Smooth muscle cell (in vitro differentiated cells): ENCODE results near the gene SALL3. TPM values are rescaled to one million over a fixed set of nuclear protein-coding genes. Genes with fewer than 3 reads are reported as not detected.

Experiments
- DNase-seq: peaks from one replicate; lab custom pipeline; 2025; ENCODE audit not compliant: unreplicated experiment; lab: John Stamatoyannopoulos, UW
- H2AFZ ChIP-seq: fragments of 200-600 bp; sonication (generic); 2 replicates; pipeline ENCODE4 v1.6.0; 2016; ENCODE audit warnings: antibody characterized with exemption, low read depth, mild to moderate bottlenecking
- H3F3A ChIP-seq: fragments of 200-600 bp; sonication (generic); 2 replicates; pipeline ENCODE4 v1.6.0; 2017; ENCODE audit warnings: antibody characterized with exemption, low read depth
- H3K27ac ChIP-seq: fragments of 200-600 bp; sonication (generic); 2 replicates; pipeline ENCODE4 v1.5.1; 2016; ENCODE audit warnings: low read depth, mild to moderate bottlenecking
- H3K27me3 ChIP-seq: fragments of 200-600 bp; sonication (generic); 2 replicates; pipeline ENCODE4 v1.6.1; 2016; ENCODE audit warnings: low read depth, mild to moderate bottlenecking
- H3K36me3 ChIP-seq: fragments of 200-600 bp; sonication (generic); 2 replicates; pipeline ENCODE4 v1.5.1; 2016; ENCODE audit warnings: low read depth
- H3K4me1 ChIP-seq: fragments of 200-600 bp; sonication (generic); 2 replicates; pipeline ENCODE4 v1.5.1; 2016; ENCODE audit warnings: low read depth
- H3K4me2 ChIP-seq: fragments of 200-600 bp; sonication (generic); 2 replicates; pipeline ENCODE4 v1.6.0; 2016; ENCODE audit warnings: mild to moderate bottlenecking
- H3K4me3 ChIP-seq: fragments of 200-600 bp; sonication (generic); 2 replicates; pipeline ENCODE4 v1.5.1; 2016; ENCODE audit warnings: mild to moderate bottlenecking
- H3K79me2 ChIP-seq: fragments of 200-600 bp; sonication (generic); 2 replicates; pipeline ENCODE4 v1.6.0; 2016; ENCODE audit warnings: low read depth, mild to moderate bottlenecking
- H3K9ac ChIP-seq: fragments of 200-600 bp; sonication (generic); 2 replicates; pipeline ENCODE4 v1.6.0; 2016; ENCODE audit warnings: low read depth
- H3K9me3 ChIP-seq: fragments of 200-600 bp; sonication (generic); replicated peaks from 2 replicates; pipeline ENCODE4 v1.5.1; 2016; ENCODE audit warnings: low read depth
- H4K20me1 ChIP-seq: fragments of 200-600 bp; sonication (generic); 2 replicates; pipeline ENCODE4 v1.6.0; 2016; ENCODE audit warnings: low read depth
- CTCF ChIP-seq: fragments of 200-600 bp; sonication (generic); IDR thresholded peaks from 2 replicates; pipeline ENCODE4 v1.5.1; 2017; ENCODE audit warnings: borderline replicate concordance, mild to moderate bottlenecking, antibody characterized with exemption; ENCODE audit not compliant: insufficient read depth, poor library complexity, severe bottlenecking
- WGBS: methylation state at CpG from one replicate; pipeline ENCODE4 v1.1.7; 2016; ENCODE audit warnings: low lambda C conversion rate; 5-methylcytosine and 5-hydroxymethylcytosine counted together
- polyA plus RNA-seq: library from polyadenylated mRNA; unstranded; fragments of >200 nt; fragmentation: Nextera tagmentation; extraction: Ambion mirVana; gene quantifications from 2 replicates; pipeline ENCODE4 v1.2.1, GENCODE V29; 2016
- total RNA-seq: library from RNA; depleted of rRNA; stranded (reverse); fragments of >200 nt; gene quantifications from 2 replicates; pipeline ENCODE4 v1.2.3, GENCODE V29; 2014

SALL3 gene
- total and polyA plus RNA-seq, 2 experiments from 2014 or later, result 0.81 to 1.00 TPM

- WGBS, result 94% methylated on average over 13 of the region's 13 CpGs
- no peak overlapping the region for H3K27ac ChIP-seq
- H3K9ac ChIP-seq, result no peak overlapping the region
- H3K4me1 ChIP-seq, result no peaks in the 10 kb centered on the region
- no peaks in the 10 kb centered on the region for H4K20me1 ChIP-seq
- H3K9me3 ChIP-seq, result no peaks in the 10 kb centered on the region
- no peak overlapping the region for H2AFZ ChIP-seq
- H3K79me2 ChIP-seq, result no peaks in the 10 kb centered on the region
- H3K36me3 ChIP-seq, result no peaks in the 10 kb centered on the region
- no peak for TF ChIP-seq CTCF
- no peak for DNase-seq
- H3K4me3 ChIP-seq, result no peak overlapping the region
- H3K27me3 ChIP-seq, result no peaks in the 10 kb centered on the region
- H3F3A ChIP-seq, result no peaks in the 10 kb centered on the region
- H3K4me2 ChIP-seq, result no peak overlapping the region
These were observed 21.4 kb downstream of the SALL3 start for GRCh38 chr18:79000997-79001396.

GRCh38 chr18:79005653-79006052 is 26.0 kb downstream of the SALL3 start:
- Histone ChIP-seq H3K9ac (no peak overlapping the region), H3K27ac (no peak overlapping the region), H3K4me1 (no peaks in the 10 kb centered on the region), H2AFZ (no peak overlapping the region), H3K9me3 (no peaks in the 10 kb centered on the region), H3K79me2 (no peaks in the 10 kb centered on the region), H3K27me3 (no peaks in the 10 kb centered on the region), H4K20me1 (no peaks in the 10 kb centered on the region), H3K4me2 (no peak overlapping the region), H3K36me3 (no peaks in the 10 kb centered on the region), H3K4me3 (no peak overlapping the region), H3F3A (no peaks in the 10 kb centered on the region)
- WGBS, result 96% methylated on average over 25 of the region's 28 CpGs
- DNase-seq, result no peak
- no peak for TF ChIP-seq CTCF

GRCh38 chr18:79006106-79006795 is 26.6 kb downstream of the SALL3 start:
- H3K27me3 ChIP-seq, result no peaks in the 10 kb centered on the region
- no peaks in the 10 kb centered on the region for H3K4me1 ChIP-seq
- H4K20me1 ChIP-seq, result no peaks in the 10 kb centered on the region
- no peaks in the 10 kb centered on the region for H3K79me2 ChIP-seq
- 98% methylated on average over 63 of the region's 67 CpGs for WGBS
- H3K9me3 ChIP-seq, result no peaks in the 10 kb centered on the region
- no peak for DNase-seq
- H3F3A ChIP-seq, result no peaks in the 10 kb centered on the region
- H3K36me3 ChIP-seq, result no peaks in the 10 kb centered on the region
- H3K9ac ChIP-seq, result no peak overlapping the region
- no peak overlapping the region for H3K4me3 ChIP-seq
- H2AFZ ChIP-seq, result no peak overlapping the region
- H3K4me2 ChIP-seq, result no peak overlapping the region
- TF ChIP-seq CTCF, result no peak
- H3K27ac ChIP-seq, result no peak overlapping the region

- WGBS, result 94% methylated on average over 9 of the region's 9 CpGs
- no peak for DNase-seq
- no peak overlapping the region for H2AFZ ChIP-seq
- no peaks in the 10 kb centered on the region for H3K79me2 ChIP-seq
- H3K9me3 ChIP-seq, result no peaks in the 10 kb centered on the region
- no peaks in the 10 kb centered on the region for H3F3A ChIP-seq
- H4K20me1 ChIP-seq, result no peaks in the 10 kb centered on the region
- no peaks in the 10 kb centered on the region for H3K27me3 ChIP-seq
- no peak overlapping the region for H3K9ac ChIP-seq
- TF ChIP-seq CTCF, result no peak
- H3K27ac ChIP-seq, result no peak overlapping the region
- H3K4me1 ChIP-seq, result no peaks in the 10 kb centered on the region
- no peak overlapping the region for H3K4me3 ChIP-seq
- no peak overlapping the region for H3K4me2 ChIP-seq
- no peaks in the 10 kb centered on the region for H3K36me3 ChIP-seq
These were observed 27.8 kb downstream of the SALL3 start for GRCh38 chr18:79007440-79007839.
